HG02610 (cell line): ENCODE results near the gene DNAJC17.

ENCODE experiments used
- ATAC-seq: cut with Tn5 transposase; IDR thresholded peaks from one replicate; pipeline ENCODE4 v1.9.1; 2021; ENCODE audit warnings: mild to moderate bottlenecking, moderate library complexity; ENCODE audit not compliant: unreplicated experiment

DNAJC17 gene

GRCh38 chr15:40831861-40832260 lies 24.6 kb upstream of the DNAJC17 start:
- ATAC-seq: no peak

- no peak for ATAC-seq
Observed at GRCh38 chr15:40830884-40831283, 23.6 kb upstream of the DNAJC17 start.

GRCh38 chr15:40829115-40829514 lies 21.8 kb upstream of the DNAJC17 start:
- ATAC-seq: no peak

- no peak for ATAC-seq
Observed at GRCh38 chr15:40828447-40829036, 21.3 kb upstream of the DNAJC17 start, which contains the start of gene PPP1R14D. PPP1R14D (minus strand) TSS chr15:40828708; CDS start chr15:40828641, 67 bp downstream.

GRCh38 chr15:40826423-40827075 lies 19.3 kb upstream of the DNAJC17 start:
- ATAC-seq: no peak

GRCh38 chr15:40825661-40826422 lies 18.6 kb upstream of the DNAJC17 start:
- ATAC-seq: no peak

GRCh38 chr15:40823572-40824343 lies 16.5 kb upstream of the DNAJC17 start:
- no peak for ATAC-seq

- no peak for ATAC-seq
Observed at GRCh38 chr15:40821195-40821594, 13.9 kb upstream of the DNAJC17 start.

- ATAC-seq: no peak
Observed at GRCh38 chr15:40819048-40819447, 11.8 kb upstream of the DNAJC17 start.

GRCh38 chr15:40815042-40815698 lies 7.9 kb upstream of the DNAJC17 start:
- no peak for ATAC-seq

- ATAC-seq: no peak
Observed at GRCh38 chr15:40812721-40813425, 5.6 kb upstream of the DNAJC17 start.

- ATAC-seq: no peak
Observed at GRCh38 chr15:40808861-40809450, 1.7 kb upstream of the DNAJC17 start.

GRCh38 chr15:40807888-40808461 lies 702 bp upstream of the DNAJC17 start:
- ATAC-seq: no peak

- ATAC-seq: no peak
Observed at GRCh38 chr15:40806672-40807027, 623 bp downstream of the DNAJC17 start.

- ATAC-seq: no peak
Observed at GRCh38 chr15:40803688-40804087, 3.6 kb downstream of the DNAJC17 start.

GRCh38 chr15:40803076-40803475 lies 4.2 kb downstream of the DNAJC17 start:
- no peak for ATAC-seq

- no peak for ATAC-seq
Observed at GRCh38 chr15:40799523-40799922, 7.8 kb downstream of the DNAJC17 start.

- no peak for ATAC-seq
Observed at GRCh38 chr15:40796512-40796911, 10.8 kb downstream of the DNAJC17 start.

- ATAC-seq: no peak
Observed at GRCh38 chr15:40796041-40796440, 11.2 kb downstream of the DNAJC17 start.
